GM13976 (cell line): ENCODE results near the gene TMEM44.
A peak's percentile ranks its signal among the peaks of the same experiment; 100 is the strongest.

ENCODE experiments used
- DNase-seq: peaks from one replicate; pipeline ENCODE4 v3.0.0; 2012; ENCODE audit warnings: low spot score
- in situ Hi-C: fragments of 300-500 bp; cut with MboI; formaldehyde crosslinking; loops from one replicate; pipeline ENCODE4 v1.12.0; 2022; ENCODE audit warnings: low sequenced_read_pairs, mixed read lengths, inconsistent platforms; ENCODE audit not compliant: unreplicated experiment
- TF ChIP-seq, protein P1 (sequence below): IDR thresholded peaks from 2 replicates; pipeline ENCODE4 v1.5.1; 2012; ENCODE audit warnings: borderline replicate concordance, mild to moderate bottlenecking; ENCODE audit not compliant: insufficient read depth; ENCODE audit errors: extremely low read depth, missing control alignments, control extremely low read depth

TMEM44 gene, protein sequence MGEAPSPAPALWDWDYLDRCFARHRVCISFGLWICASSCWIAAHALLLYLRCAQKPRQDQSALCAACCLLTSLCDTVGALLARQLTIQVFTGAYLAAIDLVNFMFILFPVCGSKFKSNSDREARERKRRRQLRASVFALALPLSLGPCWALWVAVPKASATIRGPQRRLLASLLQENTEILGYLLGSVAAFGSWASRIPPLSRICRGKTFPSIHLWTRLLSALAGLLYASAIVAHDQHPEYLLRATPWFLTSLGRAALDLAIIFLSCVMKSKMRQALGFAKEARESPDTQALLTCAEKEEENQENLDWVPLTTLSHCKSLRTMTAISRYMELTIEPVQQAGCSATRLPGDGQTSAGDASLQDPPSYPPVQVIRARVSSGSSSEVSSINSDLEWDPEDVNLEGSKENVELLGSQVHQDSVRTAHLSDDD

DNA sequence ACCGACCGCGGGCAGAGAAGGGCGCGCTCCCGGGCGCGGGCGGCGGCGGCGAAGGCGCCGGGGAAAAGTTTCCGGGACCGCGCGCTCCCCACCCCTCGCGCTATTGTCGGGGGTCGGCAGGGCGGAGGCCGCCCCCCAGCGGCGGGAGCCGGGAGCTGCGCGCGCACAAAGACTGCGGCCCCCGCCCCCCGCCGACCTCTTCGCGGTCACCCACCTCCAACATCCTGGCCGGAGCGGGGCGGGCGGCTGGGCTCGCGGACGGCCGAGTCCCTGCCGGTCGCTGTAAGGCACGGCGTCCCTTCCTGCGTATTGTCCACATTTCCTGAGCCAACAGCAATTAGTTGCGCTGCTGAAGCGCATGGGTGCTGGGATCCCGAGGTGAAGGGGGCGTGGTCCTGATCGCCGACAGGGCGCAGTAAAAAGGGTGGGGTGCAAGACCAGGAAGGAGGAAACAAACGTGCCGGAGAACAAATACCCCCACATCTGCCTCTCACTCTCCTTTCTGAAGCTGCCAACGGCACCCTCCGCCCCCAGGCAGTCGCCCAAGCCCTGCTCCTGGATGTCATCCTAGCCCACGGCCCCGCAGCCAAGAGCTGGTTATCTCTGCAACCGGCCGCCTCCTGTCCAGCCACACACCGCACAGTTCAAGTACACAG lies at the start of gene TMEM44:
TMEM44 (minus strand) TSS at position 71 of the 656 bp plus-strand sequence. CDS start 204 bp downstream, outside the sequence.
- peak; percentile 93 for DNase-seq
- in situ Hi-C loops: no loop called here

DNA sequence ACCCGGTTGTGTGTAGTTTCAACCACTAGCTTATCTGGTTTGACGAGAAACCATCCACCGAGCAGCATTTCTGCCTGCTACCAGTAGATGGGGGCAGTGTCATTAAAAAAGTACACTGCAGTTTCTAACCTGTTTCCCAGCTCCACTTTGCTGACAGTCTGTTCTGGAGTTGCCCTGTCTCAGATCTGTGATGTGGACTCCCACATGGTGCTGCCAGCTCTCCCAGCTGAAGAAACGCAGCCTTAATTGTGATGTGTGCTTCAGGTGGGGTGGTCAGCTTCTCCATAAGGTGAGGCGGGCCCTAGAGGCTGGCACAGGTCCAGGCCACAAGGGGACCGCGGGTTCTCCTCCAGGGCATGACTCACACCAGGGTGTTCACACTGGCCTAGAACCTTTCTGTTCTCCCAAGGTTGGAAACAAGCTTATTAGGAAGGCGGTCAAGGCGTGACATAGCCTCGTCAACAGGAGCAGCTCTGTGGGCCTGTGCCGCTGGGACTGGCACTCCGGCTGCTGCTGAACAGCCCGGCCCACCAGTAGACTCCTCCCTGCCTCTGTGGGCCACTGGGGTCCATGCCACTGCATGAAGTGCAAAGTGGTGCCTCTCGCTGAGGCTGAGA lies 49.6 kb upstream of the TMEM44 start:
- in situ Hi-C loops: loop anchor here (10.0 to 25.0 kb wide), 3 partner anchors 422 to 854 kb away; partner anchors contain the start of gene PPP1R2
- TF ChIP-seq, protein P1, sequence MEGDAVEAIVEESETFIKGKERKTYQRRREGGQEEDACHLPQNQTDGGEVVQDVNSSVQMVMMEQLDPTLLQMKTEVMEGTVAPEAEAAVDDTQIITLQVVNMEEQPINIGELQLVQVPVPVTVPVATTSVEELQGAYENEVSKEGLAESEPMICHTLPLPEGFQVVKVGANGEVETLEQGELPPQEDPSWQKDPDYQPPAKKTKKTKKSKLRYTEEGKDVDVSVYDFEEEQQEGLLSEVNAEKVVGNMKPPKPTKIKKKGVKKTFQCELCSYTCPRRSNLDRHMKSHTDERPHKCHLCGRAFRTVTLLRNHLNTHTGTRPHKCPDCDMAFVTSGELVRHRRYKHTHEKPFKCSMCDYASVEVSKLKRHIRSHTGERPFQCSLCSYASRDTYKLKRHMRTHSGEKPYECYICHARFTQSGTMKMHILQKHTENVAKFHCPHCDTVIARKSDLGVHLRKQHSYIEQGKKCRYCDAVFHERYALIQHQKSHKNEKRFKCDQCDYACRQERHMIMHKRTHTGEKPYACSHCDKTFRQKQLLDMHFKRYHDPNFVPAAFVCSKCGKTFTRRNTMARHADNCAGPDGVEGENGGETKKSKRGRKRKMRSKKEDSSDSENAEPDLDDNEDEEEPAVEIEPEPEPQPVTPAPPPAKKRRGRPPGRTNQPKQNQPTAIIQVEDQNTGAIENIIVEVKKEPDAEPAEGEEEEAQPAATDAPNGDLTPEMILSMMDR: peak; percentile 91
- peak; percentile 81 for DNase-seq

More for the DNA sequence above, at the start of gene TMEM44:
- TF ChIP-seq, protein P1: peak; percentile 77

DNA sequence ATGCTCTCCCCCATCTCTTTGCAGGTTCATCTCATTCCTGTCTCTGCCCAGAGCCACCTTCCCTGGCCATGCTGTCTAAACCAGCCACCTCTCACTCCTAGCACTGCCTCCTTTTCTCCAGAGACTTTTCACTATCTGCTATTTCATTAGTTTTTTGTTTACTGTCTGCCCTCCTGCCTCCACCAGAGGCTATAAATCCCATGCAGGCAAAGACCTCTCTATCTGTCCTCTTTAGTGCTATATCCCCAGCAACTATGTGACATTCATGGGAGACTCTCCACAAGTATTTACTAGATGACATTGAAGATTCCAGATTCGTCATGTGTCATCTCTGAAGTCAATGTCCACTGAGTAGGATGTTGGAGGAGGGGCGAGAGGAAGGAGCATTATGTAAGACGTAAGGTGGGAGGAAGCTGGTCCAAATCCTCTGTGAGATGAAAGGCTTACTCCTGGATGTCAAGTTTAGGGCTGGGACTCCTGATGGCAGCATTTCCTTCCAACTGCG lies 49.0 kb upstream of the TMEM44 start:
- in situ Hi-C loops: loop anchor here (10.0 to 25.0 kb wide), 3 partner anchors 423 to 855 kb away; partner anchors contain the start of gene PPP1R2
- DNase-seq: no peak
- TF ChIP-seq, protein P1: no peak

DNA sequence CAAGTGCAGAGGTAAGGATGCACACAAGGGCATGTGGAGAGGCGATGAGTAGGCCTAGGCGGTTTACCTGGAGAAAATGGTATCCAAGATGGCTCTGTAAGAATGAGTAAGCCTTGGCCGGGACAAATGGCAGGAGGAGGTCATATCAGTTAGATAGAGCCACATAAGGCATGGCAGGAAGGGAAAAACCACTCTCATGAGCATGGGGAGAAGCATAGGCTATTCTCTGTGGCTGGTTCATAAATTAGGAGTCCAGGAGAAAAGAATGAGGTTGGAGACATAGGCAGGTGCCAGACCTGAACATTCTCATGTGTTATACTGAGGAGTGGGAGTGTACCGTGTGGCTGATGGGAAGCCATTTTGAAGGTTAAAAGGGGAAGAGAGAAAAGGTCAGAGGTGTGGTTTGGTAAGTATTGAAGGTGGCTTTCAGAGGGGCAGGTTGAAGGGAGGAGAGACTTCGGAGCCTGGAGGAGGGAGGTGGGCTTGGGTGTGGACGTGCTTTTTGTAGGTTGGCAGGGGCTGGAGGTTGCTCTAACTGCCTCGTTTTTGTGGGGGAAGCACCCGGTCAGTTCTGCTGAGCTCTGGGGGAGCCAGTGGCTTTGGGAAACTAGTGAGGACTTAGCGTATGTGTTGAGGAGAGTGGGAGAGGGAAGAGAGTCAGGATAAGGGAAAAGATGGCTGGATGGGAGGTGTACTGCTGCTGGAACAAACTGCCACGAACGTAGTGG lies 47.8 kb upstream of the TMEM44 start:
- no peak for DNase-seq
- TF ChIP-seq, protein P1: no peak
- in situ Hi-C loops: loop anchor here (10.0 to 25.0 kb wide), 3 partner anchors 424 to 856 kb away; partner anchors contain the start of gene PPP1R2

DNA sequence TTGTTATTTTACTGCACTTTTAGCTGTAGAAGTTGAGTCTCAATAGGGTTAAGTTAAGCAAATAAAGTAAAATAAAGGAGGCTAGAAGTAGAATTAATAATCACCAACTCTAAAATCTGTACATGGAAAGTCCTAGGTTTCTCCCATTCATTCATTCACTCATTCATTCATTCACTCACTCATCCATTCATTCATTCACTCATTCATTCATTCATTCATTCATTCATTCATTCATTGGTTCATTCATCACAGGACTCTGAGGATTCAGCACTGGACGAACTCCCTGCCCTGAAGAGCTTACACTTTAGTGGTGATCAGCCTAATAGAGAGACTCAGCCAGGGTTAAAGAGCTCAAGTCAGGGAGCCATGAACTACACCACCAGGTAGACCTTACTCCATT lies 43.3 kb upstream of the TMEM44 start:
- no peak for DNase-seq
- TF ChIP-seq, protein P1: no peak
- in situ Hi-C loops: loop anchor here (25.0 kb wide), 1 partner anchor 861 kb away; the partner anchor contains the start of gene PPP1R2
